ENCODE measurements around the gene CITED2. TPM values are rescaled to one million over a fixed set of nuclear protein-coding genes. Genes with fewer than 3 reads are reported as not detected.

Gene CITED2, protein sequence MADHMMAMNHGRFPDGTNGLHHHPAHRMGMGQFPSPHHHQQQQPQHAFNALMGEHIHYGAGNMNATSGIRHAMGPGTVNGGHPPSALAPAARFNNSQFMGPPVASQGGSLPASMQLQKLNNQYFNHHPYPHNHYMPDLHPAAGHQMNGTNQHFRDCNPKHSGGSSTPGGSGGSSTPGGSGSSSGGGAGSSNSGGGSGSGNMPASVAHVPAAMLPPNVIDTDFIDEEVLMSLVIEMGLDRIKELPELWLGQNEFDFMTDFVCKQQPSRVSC
- 18.3 to 30.7 TPM (median 25.7 TPM) in 5 replicates for total RNA-seq (2022; extraction: Qiagen RNA extraction; ENCODE audit: low read depth)

DNA sequence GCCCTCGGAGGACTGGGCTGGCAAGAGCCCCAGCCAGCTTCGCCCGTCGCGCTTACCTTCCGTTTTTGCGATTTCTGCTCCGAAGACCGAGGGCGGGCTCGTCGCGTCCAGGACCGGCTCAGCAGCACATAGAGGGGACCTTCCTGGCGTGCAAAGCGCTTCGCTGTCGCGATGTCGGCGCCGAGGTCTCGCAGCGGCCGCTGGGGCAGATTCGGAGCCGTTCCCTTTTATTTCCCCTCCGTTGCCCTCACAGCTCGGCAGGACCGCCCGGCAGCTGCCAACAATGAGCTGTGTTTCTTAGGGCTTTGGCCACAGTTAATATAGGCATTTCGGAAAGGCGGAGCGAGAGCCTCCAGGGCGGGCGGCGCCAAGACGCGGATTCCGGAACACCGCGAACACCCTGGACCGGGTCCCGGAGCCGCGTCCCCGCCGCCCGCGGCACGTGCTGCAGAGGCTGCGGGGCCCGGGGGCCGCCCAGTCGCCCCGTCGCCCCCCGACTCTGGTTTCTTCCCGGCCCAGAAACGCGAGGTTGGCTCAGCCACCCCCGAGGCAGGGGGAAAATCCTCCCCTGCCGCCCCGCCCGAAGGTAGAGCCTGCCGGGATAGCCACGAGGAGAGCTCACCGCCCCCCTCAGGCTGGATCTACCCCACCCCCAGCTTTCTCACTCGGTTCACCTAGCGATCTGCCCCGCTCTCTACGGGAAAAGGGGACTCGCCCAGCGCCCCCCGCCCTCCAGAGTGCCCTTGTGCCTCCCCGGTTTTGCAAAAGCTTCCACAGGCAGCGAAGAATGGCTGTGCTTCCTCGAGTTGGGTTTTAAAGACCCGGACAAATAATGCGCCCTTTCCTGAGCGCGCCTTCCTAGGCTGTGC is at the start of gene CITED2:
Gene CITED2, minus strand, starts transcription at position 292 of the 869 bp plus-strand sequence. CDS start 704 bp downstream, outside the sequence.

Other genes starting within 250 kb of the CITED2 start
- 0.82 to 2.3 TPM (median 1.9 TPM) in 5 replicates for gene HECA, start 239.6 kb downstream of the CITED2 start, total RNA-seq (2022; extraction: Qiagen RNA extraction; ENCODE audit: low read depth)
- not detected in 5 replicates for gene TXLNB, start 82.7 kb downstream of the CITED2 start, total RNA-seq (2022; extraction: Qiagen RNA extraction; ENCODE audit: low read depth)